H1 (cell line): ENCODE results near the gene AGPAT2. TPM values are rescaled to one million over a fixed set of nuclear protein-coding genes. Genes with fewer than 3 reads are reported as not detected.

Experiments
- CTCF ChIA-PET: fragments of 300-600 bp; sonication (Branson Sonifier 250); formaldehyde crosslinking; loops from one replicate; lab custom pipeline; 2021; ENCODE audit not compliant: partially characterized antibody; lab: Charles Lee
- POLR2A ChIA-PET: fragments of 300-600 bp; sonication (Branson Sonifier 250); formaldehyde crosslinking; loops from one replicate; lab custom pipeline; 2021; ENCODE audit warnings: inconsistent platforms; ENCODE audit not compliant: partially characterized antibody; lab: Charles Lee
- DNase-seq, 2 experiments: peaks; one replicate each; pipeline versions ENCODE4 v3.0.0 to v3.0.0-alpha.2; 2010 to 2022; ENCODE audit warnings: low spot score in 2 of 2, low read depth in 1 of 2, mixed read lengths in 1 of 2
- FAIRE-seq: peaks from 2 replicates; lab custom pipeline; 2011; peaks lifted over from hg19 to GRCh38; lab: Jason Lieb, UNC
- H2AFZ ChIP-seq: 2 replicates; pipeline ENCODE4 v1.8.1; 2012; ENCODE audit warnings: low read length, inconsistent platforms
- H2AK5ac ChIP-seq: 2 replicates; pipeline ENCODE4 v1.6.1; 2013; ENCODE audit warnings: low read depth, low read length
- H2BK120ac ChIP-seq: replicated peaks from 2 replicates; pipeline ENCODE3; 2013; ENCODE audit warnings: low read depth, low read length, inconsistent platforms
- H2BK12ac ChIP-seq: 2 replicates; pipeline ENCODE4 v1.6.1; 2013; ENCODE audit warnings: low read depth, low read length
- H2BK15ac ChIP-seq: 2 replicates; pipeline ENCODE4 v1.6.1; 2013; ENCODE audit warnings: low read length
- H2BK20ac ChIP-seq: 2 replicates; pipeline ENCODE4 v1.6.1; 2013; ENCODE audit warnings: low read length
- H2BK5ac ChIP-seq: 2 replicates; pipeline ENCODE4 v1.6.1; 2013; ENCODE audit warnings: low read depth, low read length
- H3K14ac ChIP-seq: 2 replicates; pipeline ENCODE4 v1.6.1; 2013; ENCODE audit warnings: inconsistent platforms; ENCODE audit not compliant: insufficient read length
- H3K18ac ChIP-seq: 2 replicates; pipeline ENCODE4 v1.6.1; 2013; ENCODE audit warnings: low read length; ENCODE audit errors: extremely low read depth
- H3K23ac ChIP-seq: 2 replicates; pipeline ENCODE4 v1.6.1; 2013; ENCODE audit warnings: inconsistent platforms; ENCODE audit not compliant: insufficient read length
- H3K23me2 ChIP-seq: 2 replicates; pipeline ENCODE4 v1.6.1; 2013; ENCODE audit warnings: low read depth, low read length
- H3K27ac ChIP-seq: 2 replicates; pipeline ENCODE4 v1.6.1; 2011; ENCODE audit warnings: low read depth, low read length, inconsistent platforms
- H3K27me3 ChIP-seq, 4 experiments: replicated peaks in 1 of 4; 1 replicate in 1 of 4; 2 replicates in 3 of 4; pipeline versions ENCODE4 v1.6.1 to v1.8.1; 2011 to 2013; ENCODE audit warnings: low read length in 3 of 4, mild to moderate bottlenecking in 3 of 4, inconsistent platforms in 2 of 4, mixed read lengths in 2 of 4, moderate library complexity in 1 of 4; ENCODE audit not compliant: control insufficient read depth in 3 of 4, insufficient read depth in 3 of 4; ENCODE audit errors: extremely low read depth in 1 of 4
- H3K36me3 ChIP-seq, 4 experiments: 2 replicates each; pipeline versions ENCODE4 v1.6.1 to v1.8.1; 2011 to 2013; ENCODE audit warnings: mild to moderate bottlenecking in 4 of 4, low read length in 3 of 4, moderate library complexity in 2 of 4, control low read depth in 1 of 4, inconsistent platforms in 1 of 4; ENCODE audit not compliant: insufficient read depth in 4 of 4, control insufficient read depth in 2 of 4
- H3K4ac ChIP-seq: replicated peaks from 2 replicates; pipeline ENCODE3; 2013; ENCODE audit warnings: low read length, low read depth, mixed read lengths, inconsistent platforms; ENCODE audit not compliant: insufficient read length
- H3K4me1 ChIP-seq, 4 experiments: replicated peaks in 1 of 4; 1 replicate in 1 of 4; 2 replicates in 3 of 4; pipeline versions ENCODE4 v1.6.1 to v1.8.1; 2011 to 2013; ENCODE audit warnings: low read length in 3 of 4, inconsistent platforms in 2 of 4, mixed read lengths in 1 of 4; ENCODE audit not compliant: insufficient read depth in 4 of 4, control insufficient read depth in 3 of 4
- H3K4me2 ChIP-seq, 2 experiments: 2 replicates each; pipeline versions ENCODE4 v1.6.1 to v1.8.1; 2011 to 2013; ENCODE audit warnings: low read depth in 2 of 2, low read length in 2 of 2, control low read depth in 1 of 2, inconsistent platforms in 1 of 2, mild to moderate bottlenecking in 1 of 2; ENCODE audit not compliant: insufficient read depth in 1 of 2
- H3K4me3 ChIP-seq, 4 experiments: fragments of 200-600, 300-600 bp in 1 of 4; sonication (generic), shearing (Covaris generic), sonication (Bioruptor Twin) in 1 of 4; 2 replicates each; pipeline versions ENCODE4 v1.5.1 to v1.8.1; 2011 to 2016; ENCODE audit warnings: low read length in 4 of 4, low read depth in 3 of 4, control low read depth in 2 of 4, inconsistent platforms in 2 of 4, mild to moderate bottlenecking in 2 of 4, mixed read lengths in 1 of 4, moderate library complexity in 1 of 4; ENCODE audit not compliant: insufficient read depth in 2 of 4; ENCODE audit errors: extremely low read depth in 1 of 4
- H3K56ac ChIP-seq: replicated peaks from 2 replicates; pipeline ENCODE3; 2013; ENCODE audit warnings: low read depth, mild to moderate bottlenecking, mixed read lengths, low read length, inconsistent platforms; ENCODE audit not compliant: insufficient read length
- H3K79me1 ChIP-seq: 2 replicates; pipeline ENCODE4 v1.6.1; 2013; ENCODE audit warnings: low read depth, low read length, control low read depth
- H3K79me2 ChIP-seq, 2 experiments: 2 replicates each; pipeline versions ENCODE4 v1.6.1 to v1.8.1; 2012 to 2013; ENCODE audit warnings: low read length in 2 of 2, mild to moderate bottlenecking in 2 of 2, inconsistent platforms in 1 of 2; ENCODE audit not compliant: insufficient read depth in 2 of 2, control insufficient read depth in 1 of 2
- H3K9ac ChIP-seq, 4 experiments: replicated peaks in 1 of 4; 1 replicate in 1 of 4; 2 replicates in 3 of 4; pipeline versions ENCODE4 v1.6.1 to v1.8.1; 2011 to 2013; ENCODE audit warnings: low read depth in 3 of 4, low read length in 3 of 4, control low read depth in 2 of 4, mild to moderate bottlenecking in 2 of 4, moderate library complexity in 2 of 4, inconsistent platforms in 1 of 4; ENCODE audit errors: extremely low read depth in 1 of 4
- H3K9me3 ChIP-seq, 2 experiments: 2 replicates each; pipeline versions ENCODE4 v1.6.1 to v1.8.1; 2012 to 2013; ENCODE audit warnings: mild to moderate bottlenecking in 2 of 2, moderate library complexity in 2 of 2, control low read depth in 1 of 2, inconsistent platforms in 1 of 2, low read depth in 1 of 2, low read length in 1 of 2, mixed read lengths in 1 of 2; ENCODE audit not compliant: insufficient read depth in 2 of 2
- H4K20me1 ChIP-seq, 2 experiments: replicated peaks in 1 of 2; 2 replicates each; pipeline versions ENCODE3 to v1.8.1; 2011 to 2013; ENCODE audit warnings: inconsistent platforms in 2 of 2, low read length in 2 of 2, mild to moderate bottlenecking in 1 of 2; ENCODE audit not compliant: insufficient read depth in 2 of 2, control insufficient read depth in 1 of 2
- H4K5ac ChIP-seq: 2 replicates; pipeline ENCODE4 v1.6.1; 2013; ENCODE audit warnings: low read length, low read depth, mixed read lengths, inconsistent platforms; ENCODE audit not compliant: insufficient read length
- H4K8ac ChIP-seq: 2 replicates; pipeline ENCODE4 v1.8.0; 2013; ENCODE audit warnings: mild to moderate bottlenecking, moderate library complexity, low read length, inconsistent platforms; ENCODE audit not compliant: insufficient read depth; ENCODE audit errors: extremely low read depth
- H4K91ac ChIP-seq: replicated peaks from 2 replicates; pipeline ENCODE3; 2013; ENCODE audit warnings: low read length, mixed read lengths, inconsistent platforms; ENCODE audit not compliant: insufficient read length
- ATF2 ChIP-seq: IDR thresholded peaks from 2 replicates; pipeline ENCODE4 v1.6.1; 2012; ENCODE audit warnings: low read length, inconsistent platforms
- ATF3 ChIP-seq: IDR thresholded peaks from 2 replicates; pipeline ENCODE4 v1.6.1; 2011; ENCODE audit warnings: low read depth, mild to moderate bottlenecking, low read length; ENCODE audit not compliant: insufficient read depth
- JUN ChIP-seq: IDR thresholded peaks from 2 replicates; pipeline ENCODE4 v1.6.1; 2011; ENCODE audit warnings: low read depth, mild to moderate bottlenecking, improper control_type of control experiment, low read length
- POLR2AphosphoS5 ChIP-seq: IDR thresholded peaks from 2 replicates; pipeline ENCODE4 v1.6.1; 2011; ENCODE audit warnings: low read depth, low read length
- SIRT6 ChIP-seq: IDR thresholded peaks from one replicate; pipeline ENCODE4 v1.7.1; 2012; ENCODE audit warnings: low read length, inconsistent platforms
- SP2 ChIP-seq: IDR thresholded peaks from 2 replicates; pipeline ENCODE4 v1.6.1; 2012; ENCODE audit warnings: mild to moderate bottlenecking, low read length, inconsistent platforms
- TAF7 ChIP-seq: optimal IDR thresholded peaks from 2 replicates; pipeline ENCODE3; 2011; ENCODE audit warnings: low read depth, mild to moderate bottlenecking, inconsistent platforms, low read length, moderate library complexity, borderline replicate concordance
- WGBS, 2 experiments: shearing (Covaris generic) in 1 of 2; methylation state at CpG; one replicate each; pipeline versions ENCODE4 v1.1.6 to v1.1.7; 2013 to 2015; ENCODE audit warnings: low lambda C conversion rate in 2 of 2, mixed read lengths in 2 of 2, inconsistent platforms in 1 of 2, low coverage in 1 of 2, missing lambda C conversion rate in 1 of 2; ENCODE audit not compliant: insufficient replicate concordance in 2 of 2, insufficient coverage in 1 of 2, insufficient read length in 1 of 2; ENCODE audit errors: extremely low coverage in 1 of 2, missing lambda C conversion rate in 1 of 2; 5-methylcytosine and 5-hydroxymethylcytosine counted together
- polyA plus RNA-seq, 7 experiments: library from polyadenylated mRNA; depleted of rRNA in 3 of 7; stranded (reverse) in 5 of 7; unstranded in 2 of 7; fragments of >200 nt in 5 of 7; fragments of 200-250 nt in 2 of 7; gene quantifications; 1 replicate in 5 of 7; 2 replicates in 1 of 7; 4 replicates in 1 of 7; pipeline versions ENCODE4 v1.2.1 to v1.2.3, GENCODE V29; 2011 to 2013; ENCODE audit warnings: missing spikeins in 2 of 7, mixed read lengths in 2 of 7
- total RNA-seq: library from RNA; stranded (reverse); fragmentation: NEBNext Ultra II Directional; extraction: Animal tissue kit (Norgen Biotek cat#: 25700); gene quantifications from 2 replicates; pipeline ENCODE4 v1.2.1, GENCODE V29; 2021

The AGPAT2 gene
- total and polyA plus RNA-seq, 2 of the 8 experiments (the other 6 are each of a cell fraction or from before 2014, with no cell fraction given) = 31.6 to 37.6 TPM

GRCh38 chr9:136681029-136681428 lies 6.2 kb downstream of the AGPAT2 start:
- Histone ChIP-seq H3K4me3 (no peak overlapping the region), H2AFZ (no peak overlapping the region), H2BK20ac (no peak overlapping the region), H3K4me2 (no peak overlapping the region), H3K27me3 (peaks cover 0 to 7% (median 3%) of the 10 kb centered on the region in 4 experiments; a peak in 2 of 7 replicates), H3K27ac (no peak overlapping the region), H3K9ac (no peak overlapping the region), H3K79me1 (peaks cover 5% of the 10 kb centered on the region), H3K79me2 (no peaks in the 10 kb centered on the region), H2BK5ac (no peak overlapping the region), H3K14ac (no peak overlapping the region), H3K4ac (no peak overlapping the region), H3K4me1 (peaks cover 0 to 10% (median 5%) of the 10 kb centered on the region in 4 experiments; a peak in 4 of 7 replicates), H3K56ac (no peak overlapping the region), H4K20me1 (peaks cover 2 to 10% of the 10 kb centered on the region in 2 experiments), H2BK12ac (no peak overlapping the region), H3K36me3 (no peaks in the 10 kb centered on the region), H2BK15ac (no peak overlapping the region), H4K5ac (no peak overlapping the region), H3K23ac (no peak overlapping the region), H2AK5ac (no peak overlapping the region), H3K9me3 (no peaks in the 10 kb centered on the region), H3K18ac (no peak overlapping the region), H2BK120ac (no peak overlapping the region), H3K23me2 (no peaks in the 10 kb centered on the region), H4K8ac (no peak overlapping the region), H4K91ac (no peak overlapping the region)
- DNase-seq = no peak
- FAIRE-seq = no peak
- no peak for TF ChIP-seq SP2
- no peak for TF ChIP-seq POLR2AphosphoS5
- TF ChIP-seq SIRT6 = no peak
- no peak for TF ChIP-seq ATF3
- TF ChIP-seq TAF7 = no peak
- no peak for TF ChIP-seq JUN
- no peak for TF ChIP-seq ATF2
- CTCF ChIA-PET = interaction anchor here (1.4 to 12.8 kb wide), 6 partner anchors 7 to 52 kb away, joined by 3 to 125 read pairs (median 6); no protein-coding TSS in a partner anchor
- WGBS, 2 experiments = 97% methylated on average over 17 of the region's 17 CpGs; no CpG with 5 or more reads in 1 of the 2 experiments
- POLR2A ChIA-PET = interaction anchor here (1.8 kb wide), 1 partner anchor 9 kb away, joined by 4 read pairs; no protein-coding TSS in a partner anchor
